ENCODE data around the gene TBL1X. TPM values are rescaled to one million over a fixed set of nuclear protein-coding genes. Genes with fewer than 3 reads are reported as not detected.
"Not testable (repeated sequence)": the region's sequence is repeated elsewhere in the genome, so short reads cannot be mapped to it uniquely, and the experiment has no call there.

Gene TBL1X
- polyA plus RNA-seq, 4 donors = 25.1 to 28.0 (median 27.7) TPM

DNA sequence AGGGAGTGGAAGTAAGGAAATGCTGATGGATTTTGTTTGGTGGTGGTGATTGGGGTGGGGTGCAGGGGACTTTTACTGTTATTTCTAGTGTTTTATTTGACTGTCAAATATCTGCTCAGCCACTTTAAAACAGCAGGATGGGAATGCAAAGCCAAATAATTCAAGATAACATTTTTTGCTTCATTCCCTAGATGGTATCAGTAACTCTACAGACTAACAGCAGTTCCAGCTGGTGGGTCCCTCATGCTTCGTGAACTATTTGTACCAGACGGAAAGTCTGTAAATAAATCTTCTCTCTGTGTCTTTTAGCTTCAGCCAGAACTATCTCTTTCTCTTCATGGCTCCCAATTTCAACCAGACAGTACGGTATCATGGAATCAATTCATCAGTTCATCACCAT, 273.3 kb downstream of the TBL1X start:
- no peak for DNase-seq (ENCODE audit: low read depth in 4 of 4, low spot score in 2 of 4)

GRCh38 chrX:9739130-9739529, 274.3 kb downstream of the TBL1X start:
- no peak for DNase-seq (ENCODE audit: low read depth in 4 of 4, low spot score in 2 of 4)

GRCh38 chrX:9745417-9746115, 280.7 kb downstream of the TBL1X start:
- DNase-seq (ENCODE audit: low read depth in 4 of 4, low spot score in 2 of 4) = no peak

- no peak for DNase-seq (ENCODE audit: low read depth in 4 of 4, low spot score in 2 of 4)
These were observed 281.5 kb downstream of the TBL1X start for GRCh38 chrX:9746148-9746888.

- no peak for DNase-seq (ENCODE audit: low read depth in 4 of 4, low spot score in 2 of 4)
These were observed 282.8 kb downstream of the TBL1X start for GRCh38 chrX:9747644-9748043.

DNA sequence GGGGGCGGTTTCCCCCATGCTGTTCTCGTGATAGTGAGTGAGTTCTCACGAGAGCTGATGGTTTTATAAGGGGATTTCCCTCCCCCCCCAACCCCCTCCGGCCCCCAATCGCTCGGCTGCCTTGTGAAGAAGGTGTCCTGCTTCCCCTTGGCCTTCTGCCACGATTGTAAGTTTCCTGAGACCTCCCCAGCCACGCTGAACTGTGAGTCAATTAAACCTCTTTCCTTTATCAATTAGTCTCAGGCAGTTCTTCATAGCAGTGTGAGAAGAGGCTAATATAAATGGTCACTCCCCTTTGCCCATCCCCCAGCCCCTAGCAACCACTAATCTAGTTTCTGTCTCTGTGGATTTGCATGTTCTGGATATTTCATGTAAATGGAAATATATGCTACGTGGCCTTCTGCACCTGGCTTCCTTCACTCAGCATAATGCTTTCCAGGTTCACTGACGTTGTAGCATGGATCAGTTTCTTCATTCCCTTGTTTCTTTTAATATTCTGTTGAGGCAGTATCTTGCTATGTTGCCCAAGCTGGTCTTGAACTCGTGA, 284.4 kb downstream of the TBL1X start:
- no peak for DNase-seq (ENCODE audit: low read depth in 4 of 4, low spot score in 2 of 4)

- DNase-seq (ENCODE audit: low read depth in 4 of 4, low spot score in 2 of 4) = no peak
These were observed 292.5 kb downstream of the TBL1X start for GRCh38 chrX:9757366-9757765.

- DNase-seq (ENCODE audit: low read depth in 4 of 4, low spot score in 2 of 4) = no peak
These were observed 293.3 kb downstream of the TBL1X start for GRCh38 chrX:9758021-9758638.

GRCh38 chrX:9759337-9759736, 294.5 kb downstream of the TBL1X start:
- no peak for DNase-seq (ENCODE audit: low read depth in 4 of 4, low spot score in 2 of 4)

- DNase-seq (ENCODE audit: low read depth in 4 of 4, low spot score in 2 of 4) = no peak
These were observed 300.3 kb downstream of the TBL1X start for GRCh38 chrX:9765072-9765736.

- DNase-seq (ENCODE audit: low read depth in 4 of 4, low spot score in 2 of 4) = no peak
These were observed 300.9 kb downstream of the TBL1X start, which contains the start of gene GPR143 for GRCh38 chrX:9765737-9766097. Gene GPR143 (minus strand): TSS chrX:9765847. CDS start chrX:9765817, 30 bp downstream.

- no peak for DNase-seq (ENCODE audit: low read depth in 4 of 4, low spot score in 2 of 4)
These were observed 302.5 kb downstream of the TBL1X start for GRCh38 chrX:9767375-9767774.

DNA sequence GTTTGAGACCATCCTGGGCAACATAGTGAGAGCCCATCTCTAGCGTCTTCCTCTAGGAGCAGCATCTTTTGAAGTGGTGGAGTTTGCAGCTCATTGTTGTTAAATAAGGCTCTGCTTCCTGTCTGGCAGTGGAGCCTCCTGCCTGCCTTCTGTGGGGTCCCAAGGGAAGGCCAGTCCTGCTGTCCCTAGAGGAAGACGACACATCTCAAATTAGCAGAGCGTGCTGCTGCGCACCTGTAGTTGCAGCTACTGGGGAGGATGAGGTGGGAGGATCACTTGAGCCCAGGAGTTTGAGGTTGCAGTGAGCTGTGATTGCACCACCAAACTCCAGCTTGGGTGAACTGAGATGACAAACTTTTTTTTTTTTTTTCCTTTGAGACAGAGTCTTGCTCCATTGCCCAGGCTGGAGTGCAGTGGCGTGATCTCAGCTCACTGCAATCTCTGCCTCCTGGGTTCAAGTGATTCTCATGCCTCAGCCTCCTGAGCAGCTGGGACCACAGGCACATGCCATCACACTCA, 303.5 kb downstream of the TBL1X start:
- not testable (repeated sequence) for DNase-seq (ENCODE audit: low read depth in 4 of 4, low spot score in 2 of 4)

- no peak for DNase-seq (ENCODE audit: low read depth in 4 of 4, low spot score in 2 of 4)
These were observed 305.5 kb downstream of the TBL1X start for GRCh38 chrX:9770319-9770718.

DNA sequence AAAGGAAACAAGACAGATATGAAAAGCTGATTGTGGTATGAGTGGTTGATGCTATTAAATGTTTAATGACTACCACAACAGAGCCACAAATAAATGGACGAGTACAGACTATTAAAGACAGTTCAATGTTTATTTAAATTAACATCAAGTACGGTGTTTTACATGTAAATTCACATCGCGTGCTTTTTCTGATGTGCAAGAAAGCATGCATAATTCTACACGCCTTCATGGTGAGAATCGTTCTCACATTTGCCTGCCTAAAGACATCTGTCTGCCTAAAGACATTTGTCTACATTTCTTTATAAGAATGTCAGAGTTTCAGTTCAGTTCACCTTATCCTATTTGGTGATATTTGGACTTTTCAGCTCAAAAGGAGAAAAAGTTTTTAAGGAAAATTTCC, 308.1 kb downstream of the TBL1X start:
- no peak for DNase-seq (ENCODE audit: low read depth in 4 of 4, low spot score in 2 of 4)

DNA sequence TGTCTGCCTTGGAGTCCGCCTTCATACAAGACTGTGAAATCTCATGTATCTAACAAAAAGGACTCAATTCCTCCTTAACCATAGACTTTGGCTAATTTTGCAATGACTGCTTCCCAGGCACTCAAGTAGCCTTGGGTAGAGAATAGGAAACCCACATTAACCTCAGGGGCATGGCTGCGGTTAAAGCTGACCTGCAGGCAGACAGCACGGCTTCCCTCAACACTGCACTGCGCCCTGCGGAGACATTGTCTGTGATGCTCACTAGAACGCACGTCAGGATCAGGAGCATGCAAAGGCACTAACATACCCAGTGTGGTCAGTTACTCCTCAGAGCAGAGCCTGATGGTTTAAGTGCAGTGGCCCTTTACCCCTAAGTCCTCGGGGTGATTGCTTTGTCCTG, 311.1 kb downstream of the TBL1X start:
- no peak for DNase-seq (ENCODE audit: low read depth in 4 of 4, low spot score in 2 of 4)

DNA sequence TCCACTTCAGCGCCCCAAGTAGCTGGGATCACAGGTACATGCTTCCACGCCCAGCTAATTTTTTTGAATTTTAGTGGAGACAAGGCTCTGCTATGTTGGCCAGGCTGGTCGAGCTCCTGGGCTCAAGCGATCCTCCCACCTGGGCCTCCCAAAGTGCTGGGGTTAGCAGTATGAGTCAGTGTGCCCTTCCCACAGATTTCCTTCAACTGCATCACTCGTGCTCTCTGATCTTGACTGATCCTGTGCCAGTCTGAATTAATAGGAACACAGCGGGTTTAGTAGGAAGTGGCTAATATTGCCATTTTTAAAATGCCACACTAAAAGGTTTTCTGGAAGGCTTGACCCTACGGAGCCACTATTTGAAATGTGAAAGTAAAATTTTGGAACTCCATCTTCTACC, 317.1 kb downstream of the TBL1X start:
- no peak for DNase-seq (ENCODE audit: low read depth in 4 of 4, low spot score in 2 of 4)

DNA sequence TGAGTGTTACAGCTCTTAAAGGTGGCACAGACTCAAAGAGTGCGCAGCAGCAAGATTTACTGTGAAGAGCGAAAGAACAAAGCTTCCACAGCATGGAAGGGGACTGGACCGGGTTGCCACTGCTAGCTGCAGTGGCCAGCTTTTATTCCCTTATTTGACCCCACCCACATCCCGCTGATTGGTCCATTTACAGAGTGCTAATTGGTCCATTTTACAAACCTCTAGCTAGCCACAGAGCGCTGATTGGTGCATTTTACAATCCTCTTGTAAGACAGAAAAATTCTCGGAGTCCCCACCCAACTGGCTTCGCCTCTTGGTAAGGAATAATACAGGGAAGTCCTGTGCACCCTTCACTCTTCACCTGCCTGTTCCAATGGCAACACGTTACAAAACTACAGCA, 319.5 kb downstream of the TBL1X start:
- no peak for DNase-seq (ENCODE audit: low read depth in 4 of 4, low spot score in 2 of 4)

DNA sequence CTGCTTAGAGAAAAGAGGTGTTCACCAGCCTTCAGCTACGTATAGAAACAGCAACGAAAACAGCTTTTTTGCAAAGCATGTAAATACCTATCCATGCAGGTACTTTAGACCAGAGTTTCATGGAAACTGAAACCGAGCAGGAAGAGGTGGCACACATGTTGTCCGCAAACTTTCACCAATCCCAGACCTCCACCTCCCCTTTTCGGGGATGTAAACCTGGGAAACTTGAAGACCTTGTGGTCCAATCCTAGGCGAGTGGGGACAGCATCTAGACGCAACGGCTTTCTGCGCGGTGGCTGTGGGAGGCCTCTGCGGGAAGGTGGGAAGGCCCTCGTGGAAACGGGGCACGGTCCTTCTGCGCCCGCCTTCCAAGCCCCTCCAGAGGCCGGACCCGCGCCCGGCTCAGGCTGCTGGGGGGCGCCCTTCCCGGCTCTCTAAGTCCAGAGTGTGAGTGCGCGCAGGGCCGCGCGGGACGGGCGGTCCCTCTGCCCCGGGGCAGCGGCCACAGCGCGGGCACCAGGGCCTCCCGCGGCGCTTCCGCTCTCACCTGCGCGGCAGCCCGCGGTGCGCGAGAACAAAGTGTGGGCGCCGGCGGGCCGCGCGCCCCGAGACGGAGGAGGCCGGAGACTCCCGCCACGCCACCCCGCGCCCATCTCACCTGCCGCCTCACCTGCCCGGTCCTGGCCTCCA, 320.5 kb downstream of the TBL1X start:
- DNase-seq (ENCODE audit: low read depth in 4 of 4, low spot score in 2 of 4) = no peak

All from left renal cortex interstitium (tissue), 4 donors.